GM20431 (cell line): ENCODE results near the gene DSCAM.

Experiments
- in situ Hi-C: fragments of 300-500 bp; cut with MseI, MboI; formaldehyde crosslinking; loops from one replicate; pipeline ENCODE4 v1.15.0; 2020; ENCODE audit warnings: low sequenced_read_pairs; ENCODE audit not compliant: unreplicated experiment

The DSCAM gene

DNA sequence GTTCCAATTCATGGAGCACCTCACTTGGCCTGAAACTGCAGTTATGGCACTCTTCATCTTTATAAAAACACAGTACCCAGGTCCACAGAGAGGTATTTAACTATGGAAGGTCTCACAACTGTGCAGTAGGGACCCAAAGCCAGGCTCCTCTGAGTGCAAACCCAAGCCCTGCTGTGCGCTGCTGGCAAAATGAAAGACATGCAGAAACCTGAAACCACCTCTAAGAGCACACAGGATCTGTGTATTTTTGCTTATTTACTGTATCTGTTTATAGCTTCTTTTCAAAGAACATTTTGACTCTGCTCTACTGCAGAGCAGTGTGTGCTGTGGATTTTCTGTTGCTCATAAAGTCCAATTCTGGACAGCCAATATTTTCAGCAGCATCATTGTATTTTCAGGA, 166.6 kb downstream of the DSCAM start:
- in situ Hi-C loops: no loop called here

DNA sequence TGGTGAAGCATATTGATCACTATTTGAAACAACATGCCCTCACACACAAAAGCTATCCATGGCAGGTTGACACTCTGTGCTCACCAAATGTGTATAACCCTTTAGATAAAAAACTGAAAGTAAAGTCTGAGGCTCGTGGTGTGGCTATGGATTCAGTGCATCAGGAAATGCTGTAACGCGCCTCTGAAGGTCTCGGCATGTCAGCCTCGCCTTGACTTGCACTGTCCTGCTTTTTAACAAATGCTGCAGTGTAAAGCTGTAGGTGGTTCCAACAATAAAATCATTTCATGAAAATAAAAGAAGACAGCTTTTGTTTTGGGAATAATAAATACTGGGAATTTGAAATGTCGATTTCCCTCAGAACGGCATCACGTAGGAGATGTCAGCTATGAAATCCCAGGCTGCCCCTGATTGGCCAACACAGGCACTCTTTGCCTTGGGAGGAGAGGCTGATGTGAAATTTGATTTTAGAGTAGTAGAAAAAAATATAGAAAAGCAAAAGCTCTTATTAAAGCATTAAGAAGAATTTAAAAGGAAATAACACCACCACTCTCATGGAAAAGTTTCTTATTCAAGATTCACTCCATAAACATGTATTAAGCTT, 168.2 kb downstream of the DSCAM start:
- in situ Hi-C loops: no loop called here

DNA sequence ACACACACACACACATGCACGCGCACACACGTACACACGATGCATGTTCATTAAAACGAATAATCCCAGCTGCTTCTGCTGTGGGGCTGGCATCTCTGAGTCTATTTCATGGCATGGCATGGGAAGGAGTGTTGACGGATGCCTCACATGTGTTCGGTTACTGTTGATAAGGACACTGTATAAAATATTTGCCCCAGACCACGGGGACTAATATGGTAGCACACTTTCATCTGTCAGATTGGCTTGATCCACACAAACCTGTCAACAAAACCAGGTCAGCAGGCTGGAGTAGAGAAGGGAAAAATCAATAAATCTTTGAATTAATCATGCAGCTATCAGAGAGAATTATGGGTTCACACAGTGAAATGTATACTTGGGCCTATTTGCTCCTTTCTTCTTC, 171.9 kb downstream of the DSCAM start:
- in situ Hi-C loops: no loop called here

DNA sequence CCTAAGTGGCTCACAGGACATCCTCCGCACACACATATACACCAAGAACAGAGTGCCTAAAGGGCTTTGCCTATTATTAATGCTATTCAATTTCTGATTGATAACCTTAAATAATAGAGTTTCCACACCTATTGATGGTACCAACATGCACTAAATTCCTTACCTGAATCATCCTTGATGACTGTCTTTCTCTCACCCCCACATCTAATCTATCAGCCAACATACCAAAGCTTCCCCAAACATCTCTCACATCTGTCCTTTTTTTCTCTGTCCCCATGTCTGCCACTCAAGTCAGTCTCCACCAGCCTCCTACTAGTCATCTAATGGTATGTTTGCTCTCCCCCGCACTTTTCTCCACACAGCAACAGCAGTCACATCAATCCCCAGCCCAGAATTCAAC, 174.4 kb downstream of the DSCAM start:
- in situ Hi-C loops: no loop called here

DNA sequence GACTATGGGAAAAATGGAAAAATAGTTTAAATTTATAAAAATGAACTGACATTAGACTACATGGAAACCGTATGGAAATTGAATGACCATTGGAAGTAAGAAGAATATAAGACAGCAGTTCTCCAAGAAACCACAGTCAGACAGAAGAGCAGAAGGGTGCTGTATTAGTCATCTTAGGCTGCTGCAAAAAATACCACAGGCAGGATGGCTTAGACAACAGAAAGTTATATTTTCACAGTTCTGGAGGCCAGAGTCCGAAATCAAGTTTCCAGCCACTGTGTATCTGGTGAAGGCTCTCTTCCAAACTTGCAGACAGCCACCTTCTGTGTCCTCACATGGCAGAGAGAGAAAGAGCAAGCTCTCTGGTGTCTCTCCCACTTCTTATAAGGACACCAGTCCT, 175.2 kb downstream of the DSCAM start:
- in situ Hi-C loops: no loop called here

DNA sequence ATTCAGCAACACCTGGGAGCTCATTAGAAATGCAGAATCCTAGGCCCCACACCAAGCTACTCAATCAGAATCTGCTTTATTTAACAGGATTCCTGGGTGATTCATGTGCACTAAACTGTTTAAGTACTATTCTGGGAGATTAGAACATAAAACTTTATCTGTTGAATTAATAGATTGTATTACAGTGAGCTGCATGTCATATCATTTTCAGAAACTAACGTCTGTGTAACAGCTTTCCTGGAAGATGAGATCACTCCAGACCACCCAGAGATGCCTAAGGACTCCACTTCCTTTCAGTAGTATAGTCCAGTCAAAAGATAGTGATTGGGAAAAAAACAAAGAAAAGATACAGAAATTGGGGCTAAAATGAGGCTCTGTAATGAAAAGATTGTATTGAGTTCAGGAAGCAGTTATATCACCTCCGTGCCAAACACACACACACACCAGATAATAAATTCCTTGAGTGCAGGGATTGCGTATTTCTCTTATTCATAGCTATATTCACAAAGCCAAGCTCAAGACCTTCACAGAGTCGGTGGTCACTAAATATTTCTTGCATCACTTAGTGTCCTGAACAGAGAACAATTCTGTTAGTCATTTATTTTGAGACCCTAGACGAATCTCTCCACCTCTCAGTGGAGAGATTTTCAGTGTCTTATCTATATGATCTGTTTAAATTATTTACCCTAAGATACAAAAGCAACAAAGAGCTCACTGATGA, 178.2 kb downstream of the DSCAM start:
- in situ Hi-C loops: no loop called here

DNA sequence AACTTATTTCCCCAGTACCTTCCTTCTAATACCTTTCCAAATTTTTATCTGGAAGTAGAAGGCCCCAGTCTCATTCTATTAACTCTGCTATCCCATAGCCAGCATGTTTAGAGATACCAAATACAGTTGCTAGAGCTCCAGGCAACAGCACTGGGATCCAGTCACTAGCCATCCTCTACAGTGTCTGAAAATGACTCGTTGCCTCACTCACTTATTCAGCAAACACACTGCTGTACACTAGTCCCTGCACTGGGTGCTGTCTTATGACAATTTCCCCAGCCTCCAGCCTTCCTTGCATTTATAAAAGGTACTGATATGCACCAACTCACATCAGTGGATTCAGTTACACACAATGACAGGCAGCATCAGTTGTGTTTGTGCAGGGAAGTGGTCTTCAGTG, 179.0 kb downstream of the DSCAM start:
- in situ Hi-C loops: no loop called here

DNA sequence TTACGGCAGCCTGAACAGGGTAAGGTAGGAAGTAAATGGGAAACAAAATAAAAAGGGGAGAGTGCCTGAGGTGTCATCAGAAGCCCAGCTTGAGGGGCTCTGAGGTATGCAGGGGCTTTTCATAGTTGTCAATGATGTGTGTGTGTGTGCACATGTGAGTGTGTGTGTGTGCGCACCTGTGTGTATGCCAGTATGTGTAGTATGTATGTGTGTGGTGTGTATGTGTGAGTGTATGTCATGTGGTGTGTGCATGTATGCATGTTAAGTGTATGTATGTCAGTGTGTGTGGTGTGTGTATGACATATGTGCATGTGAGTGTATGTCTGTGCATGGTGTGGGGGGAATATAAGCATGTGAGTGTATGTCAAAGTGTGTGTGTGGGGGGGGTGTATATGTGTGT, 184.1 kb downstream of the DSCAM start:
- in situ Hi-C loops: no loop called here

DNA sequence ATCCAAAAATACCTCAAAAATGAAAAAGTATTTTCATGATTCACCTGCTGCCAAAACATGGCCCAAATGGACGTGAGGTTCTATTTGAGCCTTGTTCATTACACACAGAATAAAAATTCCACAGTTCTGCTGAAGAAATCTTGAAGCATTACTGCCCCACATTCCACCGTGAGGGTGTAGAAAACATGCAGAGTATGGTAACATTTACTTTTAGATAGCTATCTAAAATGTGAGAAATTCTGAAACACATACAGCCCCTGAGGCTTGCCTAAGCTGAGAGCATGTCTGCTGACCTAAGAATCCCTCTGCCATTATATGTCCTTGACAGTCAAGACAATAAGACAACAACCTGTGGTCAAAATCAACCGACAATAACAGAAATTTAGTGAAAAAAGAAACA, 186.5 kb downstream of the DSCAM start:
- in situ Hi-C loops: no loop called here

DNA sequence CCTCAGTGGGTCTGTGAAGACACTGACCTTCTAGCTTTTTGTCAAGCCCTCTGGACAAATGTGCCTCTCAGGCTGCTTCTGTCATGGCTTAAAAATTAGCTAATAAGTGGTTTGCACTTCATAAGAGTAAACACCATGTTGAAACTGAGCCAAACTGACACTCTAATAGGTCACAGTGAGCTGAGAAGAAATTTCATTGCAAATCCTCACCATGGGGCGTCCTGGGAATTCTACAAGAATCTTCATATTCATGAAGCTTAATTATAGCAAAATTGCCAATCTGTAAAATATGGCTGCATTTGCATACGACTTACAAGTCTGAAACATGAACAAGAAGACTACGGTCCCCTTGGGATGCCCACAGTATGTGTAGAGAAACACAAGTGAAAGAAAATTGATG, 188.6 kb downstream of the DSCAM start:
- in situ Hi-C loops: no loop called here

DNA sequence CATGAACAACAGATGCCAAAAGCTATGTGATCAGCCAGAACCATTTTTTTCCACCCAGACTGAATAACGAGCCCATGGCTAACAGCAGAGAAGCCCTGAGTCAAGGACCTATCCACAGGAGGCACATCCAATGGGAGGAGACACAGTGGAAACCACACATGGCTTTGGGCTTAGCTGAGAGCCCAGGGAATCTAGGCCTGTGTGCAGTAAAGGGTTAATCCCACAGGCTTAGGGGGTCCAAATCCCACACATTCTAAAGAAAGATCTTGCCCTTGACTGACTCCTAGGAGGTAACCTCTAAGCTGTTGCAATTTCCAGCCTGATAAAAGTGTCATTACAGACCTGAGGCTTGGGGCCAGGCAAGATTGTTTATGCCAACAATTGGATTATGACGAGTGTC, 194.5 kb downstream of the DSCAM start:
- in situ Hi-C loops: no loop called here

DNA sequence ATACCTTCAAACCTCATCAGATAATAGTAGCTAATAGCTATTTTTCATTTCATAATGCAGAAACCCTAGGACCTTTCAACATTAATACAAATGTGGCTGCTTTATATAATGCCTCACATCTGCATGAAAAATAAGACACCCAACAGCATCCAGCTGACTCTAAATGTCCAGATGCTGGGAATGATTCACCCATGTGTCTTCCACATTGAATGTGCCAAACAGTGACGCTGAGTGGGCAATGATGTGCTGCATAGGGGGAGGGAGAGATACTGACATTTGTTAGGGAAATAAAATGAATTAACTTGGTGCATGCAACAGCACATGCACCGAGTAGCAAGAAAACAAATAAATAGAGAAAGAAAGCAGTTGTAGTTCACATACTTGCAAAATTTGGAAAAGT, 199.3 kb downstream of the DSCAM start:
- in situ Hi-C loops: no loop called here

DNA sequence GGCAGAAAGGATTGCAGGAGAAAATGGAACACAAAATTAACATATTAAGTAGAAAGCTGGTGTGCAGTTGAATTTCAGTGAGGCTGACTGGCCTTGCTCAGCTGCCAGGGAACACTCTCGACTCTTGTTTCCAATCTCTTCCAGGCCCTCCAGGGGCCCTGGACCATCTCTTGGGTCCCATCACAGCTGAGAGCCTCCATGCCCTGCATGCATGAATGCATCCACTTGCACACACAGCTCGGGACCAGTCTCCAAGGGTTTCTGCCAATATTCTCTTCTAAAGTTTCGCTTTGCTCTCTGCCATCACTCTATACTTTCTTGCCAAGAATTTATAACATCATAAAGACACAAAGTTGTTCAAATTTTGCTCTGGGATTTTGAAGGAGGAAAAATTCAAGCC, 200.3 kb downstream of the DSCAM start:
- in situ Hi-C loops: no loop called here

DNA sequence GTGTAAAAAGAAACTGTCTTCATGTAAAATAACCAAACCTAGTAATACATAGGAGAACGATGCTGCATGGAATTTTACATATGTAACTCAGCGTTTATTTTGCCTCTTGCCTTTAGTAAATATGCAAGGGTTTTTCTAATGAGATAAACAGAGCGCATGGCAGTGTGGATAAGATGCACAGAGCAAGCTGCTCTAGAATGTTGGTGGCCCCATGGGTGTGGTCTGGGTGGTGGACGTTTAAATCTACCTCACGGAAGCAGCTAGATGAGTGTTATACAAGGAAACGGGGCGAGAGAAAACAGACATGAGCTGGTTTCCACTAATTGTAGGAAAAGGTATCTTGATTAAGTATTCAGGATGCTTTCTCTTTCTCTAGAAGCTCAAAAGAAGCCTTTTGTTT, 205.9 kb downstream of the DSCAM start:
- in situ Hi-C loops: no loop called here

DNA sequence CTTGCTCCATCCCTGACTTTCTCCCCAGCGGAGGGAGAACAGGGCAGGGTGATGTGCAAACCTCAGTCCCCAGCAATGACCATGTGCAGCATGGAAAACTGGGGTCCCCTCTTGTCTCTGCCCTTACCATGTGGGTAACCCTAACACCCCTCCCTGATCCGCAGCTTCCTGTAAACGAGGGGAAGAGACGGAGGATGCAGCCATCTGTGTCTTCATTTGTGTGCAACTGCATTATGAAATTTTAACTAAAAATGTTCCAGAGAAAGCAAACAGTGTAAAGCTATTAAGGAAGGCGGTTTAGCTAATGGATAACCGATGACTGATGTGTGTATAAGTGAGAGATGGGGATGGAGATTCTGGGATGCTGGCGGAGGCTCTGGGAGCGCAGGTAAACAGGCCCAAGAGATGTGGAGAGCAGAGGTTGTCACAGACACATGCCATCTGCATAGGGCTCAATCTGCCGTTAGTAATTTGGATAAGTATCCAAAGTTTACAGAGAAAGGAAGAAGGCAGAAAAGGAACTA, 206.6 kb downstream of the DSCAM start:
- in situ Hi-C loops: no loop called here

DNA sequence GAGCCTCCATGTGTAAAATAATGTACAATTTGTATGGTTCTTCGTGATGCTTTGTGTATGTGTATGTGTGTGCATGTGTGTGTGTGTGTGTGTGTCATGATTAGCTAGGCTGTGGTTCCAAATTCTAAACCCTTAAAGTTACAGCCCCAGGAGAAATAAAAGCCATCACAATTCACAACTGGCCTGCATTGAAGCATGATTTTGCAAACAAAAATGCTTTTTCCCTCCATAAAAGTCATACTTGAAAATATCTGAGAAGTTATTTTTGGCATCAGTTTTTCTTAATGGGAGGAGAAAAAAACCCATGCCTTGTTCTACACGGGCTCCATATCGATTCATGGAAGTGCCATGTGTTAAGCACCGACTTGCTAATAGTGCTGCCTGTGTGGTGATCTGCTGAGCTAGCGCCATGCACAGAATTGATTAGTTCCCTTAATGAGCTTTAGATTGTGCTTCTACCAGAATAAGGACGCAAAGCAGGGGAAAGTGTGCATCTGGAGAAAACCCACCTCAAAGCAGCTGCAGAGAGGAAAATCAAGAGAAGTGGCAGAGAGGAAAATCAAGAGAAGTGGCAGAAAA, 207.3 kb downstream of the DSCAM start:
- in situ Hi-C loops: no loop called here

DNA sequence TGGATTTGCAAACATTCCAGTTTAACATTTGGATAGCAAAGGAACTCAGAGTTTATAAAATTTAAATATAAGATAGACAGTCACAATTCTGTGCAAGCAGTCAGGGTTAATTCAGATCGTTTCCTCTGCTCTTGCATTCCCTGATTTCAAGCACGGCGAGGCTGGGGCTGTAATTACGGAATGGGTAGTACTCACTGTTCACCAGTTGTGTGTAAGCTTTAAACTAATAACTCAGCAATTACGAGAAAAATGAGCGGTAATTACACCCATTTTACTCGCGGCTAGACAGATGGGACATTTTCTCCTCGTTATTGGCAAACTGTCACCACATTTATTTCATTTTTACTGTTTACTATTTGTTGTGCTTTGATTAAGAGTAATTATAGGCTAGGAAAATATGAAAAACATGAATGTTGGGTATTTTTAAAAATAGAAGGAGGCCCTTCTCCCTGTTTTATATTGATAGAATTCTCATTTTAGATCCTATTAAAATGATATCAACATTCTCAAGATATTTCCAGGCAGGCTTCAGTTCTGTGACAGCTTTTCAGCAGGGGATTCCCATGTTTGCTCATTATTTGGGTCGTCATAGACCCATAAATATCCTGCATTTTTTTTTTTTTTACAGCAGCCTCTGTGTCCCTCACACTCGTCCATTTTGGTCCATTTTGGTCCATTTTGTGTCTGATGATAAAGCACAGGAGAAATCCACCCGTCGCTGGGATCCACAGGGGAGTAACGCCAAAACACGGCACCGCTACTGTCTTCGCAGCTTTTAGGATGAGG, 208.3 kb downstream of the DSCAM start:
- in situ Hi-C loops: no loop called here

DNA sequence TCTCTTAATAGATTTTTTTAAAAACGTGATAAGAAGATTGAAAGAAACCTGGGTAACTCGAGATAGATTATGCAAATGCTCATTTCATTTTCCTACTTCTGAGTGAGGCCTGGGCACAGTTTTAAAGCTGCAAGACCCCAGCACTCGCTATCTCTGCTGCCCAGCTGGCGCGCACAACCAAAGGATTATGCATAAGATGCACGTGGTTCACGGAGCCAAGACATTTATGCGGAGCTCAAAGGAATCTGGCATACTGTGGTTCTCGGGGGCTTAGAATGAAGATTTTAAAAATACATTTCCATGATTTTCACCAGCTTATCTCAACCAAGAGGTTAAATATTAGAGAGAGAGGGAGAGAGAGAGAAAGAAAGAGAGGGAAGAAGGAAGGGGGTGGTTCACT, 210.9 kb downstream of the DSCAM start:
- in situ Hi-C loops: no loop called here

DNA sequence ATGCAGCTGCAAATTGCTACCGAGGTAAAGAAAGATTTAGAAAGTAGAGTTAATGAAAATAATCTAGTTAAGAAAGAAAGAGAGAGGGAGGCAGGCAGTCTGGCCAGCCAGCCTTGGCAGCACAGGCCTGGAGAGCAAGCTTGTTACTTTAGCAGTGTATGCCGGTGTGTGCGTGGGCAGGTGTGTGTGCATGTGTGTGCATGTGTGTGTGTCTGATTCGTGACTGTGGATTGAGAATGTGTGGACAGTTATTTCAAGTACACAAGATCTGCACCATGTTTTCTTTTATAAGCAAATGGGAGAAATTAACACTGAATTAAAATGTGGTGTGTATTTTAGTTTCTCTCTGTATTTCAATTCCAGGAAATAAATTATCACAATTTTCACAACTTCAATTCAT, 211.6 kb downstream of the DSCAM start:
- in situ Hi-C loops: no loop called here

DNA sequence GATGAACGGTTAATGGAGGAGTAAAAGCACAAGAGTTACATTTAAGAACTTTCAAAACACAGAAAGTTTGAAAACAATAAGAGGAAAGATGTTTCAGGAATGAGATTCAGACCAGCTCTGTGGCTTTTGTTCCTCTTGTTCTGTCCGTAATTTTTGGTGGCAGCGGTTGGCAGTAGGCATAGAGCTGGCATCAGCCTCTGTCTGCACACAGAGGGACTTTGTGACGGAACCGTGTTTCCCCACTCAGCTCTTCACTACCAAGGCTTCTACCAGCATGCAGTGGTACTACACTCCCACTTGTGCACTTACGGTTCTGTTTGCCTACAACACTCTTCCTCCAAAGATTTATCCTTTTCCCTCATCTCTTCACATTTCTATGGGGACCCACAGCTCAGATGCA, 212.8 kb downstream of the DSCAM start:
- in situ Hi-C loops: no loop called here

DNA sequence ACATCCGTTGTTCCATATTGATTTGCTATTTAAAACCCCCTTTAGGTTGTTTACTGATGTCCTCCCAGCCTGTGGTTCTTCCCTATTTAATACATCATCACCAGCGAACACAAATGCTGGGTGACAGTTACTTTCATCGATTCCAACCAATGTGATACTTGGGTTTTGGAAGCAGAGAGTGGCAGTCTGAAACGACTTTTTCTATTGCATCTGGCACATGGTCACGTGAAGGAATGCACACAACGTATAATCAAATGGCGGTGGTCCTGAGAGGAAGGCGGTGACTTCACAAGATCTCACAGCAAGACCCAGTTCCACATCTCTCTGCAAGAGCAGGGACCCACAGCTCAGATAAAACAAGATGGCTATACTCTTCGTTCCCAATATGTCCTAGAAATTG, 213.9 kb downstream of the DSCAM start:
- in situ Hi-C loops: no loop called here
